ENCODE measurements around the gene RXRA. TPM values are rescaled to one million over a fixed set of nuclear protein-coding genes. Genes with fewer than 3 reads are reported as not detected.

RXRA gene
- total and polyA plus RNA-seq, 2 of the 4 experiments (the other 2 are of a cell fraction), result 7.5 to 17.9 TPM

DNA sequence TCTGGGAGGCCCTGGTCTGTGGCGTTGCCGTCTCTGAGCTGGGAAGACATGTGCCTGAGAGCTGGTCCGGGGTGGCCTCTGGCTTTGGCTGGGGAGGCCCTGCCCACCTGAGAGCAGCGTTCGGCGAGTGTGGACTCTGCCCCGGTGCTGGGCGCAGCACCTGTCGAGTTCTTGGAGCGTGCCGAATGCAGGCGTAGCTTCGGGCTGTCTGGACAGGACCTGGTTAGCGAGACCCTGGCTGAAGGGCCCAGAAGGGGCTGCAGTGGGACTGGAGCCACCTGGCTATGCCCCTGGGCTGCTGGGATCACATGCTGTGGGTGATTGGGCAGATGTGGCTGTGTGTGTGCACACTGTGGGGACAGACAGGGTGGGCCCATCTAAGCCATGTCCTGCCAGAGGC lies 56.5 kb downstream of the RXRA start:
- no peak for TF ChIP-seq CHD1 (IDR thresholded peaks at IDR 0.05; ENCODE audit: low read depth, low read length)
- TF ChIP-seq ELK1 (IDR thresholded peaks at IDR 0.05; ENCODE audit: borderline replicate concordance, low read depth, low read length), result no peak
- TF ChIP-seq MAZ (IDR thresholded peaks at IDR 0.05; ENCODE audit: borderline replicate concordance, low read depth, low read length), result no peak
- no peak for TF ChIP-seq BHLHE40 (IDR thresholded peaks at IDR 0.05; ENCODE audit: low read depth, low read length)
- TF ChIP-seq MAFK (IDR thresholded peaks at IDR 0.05; ENCODE audit: low read depth, low read length), result no peak
- TF ChIP-seq SMC3 (IDR thresholded peaks at IDR 0.05; ENCODE audit: low read depth, low read length), result no peak
- TF ChIP-seq POLR2A (IDR thresholded peaks at IDR 0.05; ENCODE audit: low read depth, low read length), result no peak
- TF ChIP-seq, protein P1, sequence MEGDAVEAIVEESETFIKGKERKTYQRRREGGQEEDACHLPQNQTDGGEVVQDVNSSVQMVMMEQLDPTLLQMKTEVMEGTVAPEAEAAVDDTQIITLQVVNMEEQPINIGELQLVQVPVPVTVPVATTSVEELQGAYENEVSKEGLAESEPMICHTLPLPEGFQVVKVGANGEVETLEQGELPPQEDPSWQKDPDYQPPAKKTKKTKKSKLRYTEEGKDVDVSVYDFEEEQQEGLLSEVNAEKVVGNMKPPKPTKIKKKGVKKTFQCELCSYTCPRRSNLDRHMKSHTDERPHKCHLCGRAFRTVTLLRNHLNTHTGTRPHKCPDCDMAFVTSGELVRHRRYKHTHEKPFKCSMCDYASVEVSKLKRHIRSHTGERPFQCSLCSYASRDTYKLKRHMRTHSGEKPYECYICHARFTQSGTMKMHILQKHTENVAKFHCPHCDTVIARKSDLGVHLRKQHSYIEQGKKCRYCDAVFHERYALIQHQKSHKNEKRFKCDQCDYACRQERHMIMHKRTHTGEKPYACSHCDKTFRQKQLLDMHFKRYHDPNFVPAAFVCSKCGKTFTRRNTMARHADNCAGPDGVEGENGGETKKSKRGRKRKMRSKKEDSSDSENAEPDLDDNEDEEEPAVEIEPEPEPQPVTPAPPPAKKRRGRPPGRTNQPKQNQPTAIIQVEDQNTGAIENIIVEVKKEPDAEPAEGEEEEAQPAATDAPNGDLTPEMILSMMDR (conservative IDR thresholded peaks at IDR 0.05; ENCODE audit: low read depth, low read length), result no peak
- TF ChIP-seq CEBPB (IDR thresholded peaks at IDR 0.05; ENCODE audit: low read depth, low read length), result no peak
- peaks cover 100% of the 10 kb centered on the region for H4K20me1 ChIP-seq (ENCODE audit: insufficient read depth, low read length)
- no peak overlapping the region for H2BK120ac ChIP-seq (ENCODE audit: low read depth, low read length)
- peak overlapping the region; percentile 9 for H2AK9ac ChIP-seq (replicated peaks; ENCODE audit: low read depth, low read length, poor library complexity)
- H4K91ac ChIP-seq (ENCODE audit: insufficient read depth, low read depth, low read length), result no peak overlapping the region
- H3K9me1 ChIP-seq (ENCODE audit: insufficient read depth, low read length), result peaks cover 7% of the 10 kb centered on the region; the same call in 1 of the 2 replicates
- no peaks in the 10 kb centered on the region for H3K27me3 ChIP-seq (ENCODE audit: control insufficient read depth, insufficient read depth, low read length)
- H3K4ac ChIP-seq (ENCODE audit: low read depth, low read length), result no peak overlapping the region
- no peak overlapping the region for H3K4me2 ChIP-seq (ENCODE audit: low read depth, low read length)
- no peak overlapping the region for H3K18ac ChIP-seq (ENCODE audit: low read depth, low read length)
- H3K9ac ChIP-seq (ENCODE audit: low read depth, low read length), result no peak overlapping the region
- intact Hi-C loops (cut with micrococcal nuclease) (no loop called here), dilution Hi-C loops (cut with HindIII; ENCODE audit: low sequenced_read_pairs, unreplicated experiment) (no loop called here), in situ Hi-C loops (cut with MboI; ENCODE audit: low sequenced_read_pairs) (no loop called here)
- H2AFZ ChIP-seq (replicated peaks; ENCODE audit: low read length, poor library complexity), result no peak overlapping the region
- H3K27ac ChIP-seq (ENCODE audit: insufficient read depth, low read length), result no peak overlapping the region
- no peak overlapping the region for H4K8ac ChIP-seq (ENCODE audit: low read depth in 2 of 2, low read length in 2 of 2)
- no peaks in the 10 kb centered on the region; the same call in 1 of the 2 replicates for H3K36me3 ChIP-seq (ENCODE audit: control insufficient read depth, insufficient read depth, low read length)
- DNase-seq (no peak), ATAC-seq (ENCODE audit: low read depth) (no peak)
- H3K9me3 ChIP-seq (ENCODE audit: control insufficient read depth, insufficient read depth, low read length), result no peaks in the 10 kb centered on the region
- no peak overlapping the region for H3K56ac ChIP-seq (ENCODE audit: extremely low read depth, insufficient read depth, low read length)
- POLR2A ChIA-PET (ENCODE audit: unreplicated experiment), result no interaction called here
- WGBS, 2 experiments (ENCODE audit: extremely low coverage in 2 of 2, insufficient read length in 1 of 2), result 90% methylated on average over 12 of the region's 14 CpGs; no CpG with 5 or more reads in 1 of the 2 experiments
- no peak overlapping the region for H2BK15ac ChIP-seq (ENCODE audit: low read depth, low read length)
- H3K4me3 ChIP-seq (ENCODE audit: insufficient read depth, low read depth, low read length), result no peak overlapping the region
- H2BK5ac ChIP-seq (ENCODE audit: low read depth, low read length, poor library complexity, severe bottlenecking), result no peak overlapping the region
- H3K79me1 ChIP-seq (ENCODE audit: low read depth in 1 of 2, low read length in 2 of 2), result peaks cover 4 to 88% of the 10 kb centered on the region in 2 experiments; a peak in 3 of 4 replicates
- H2BK20ac ChIP-seq (ENCODE audit: low read depth, low read length), result no peak overlapping the region
- H3K4me1 ChIP-seq (ENCODE audit: control insufficient read depth, insufficient read depth, low read length), result peaks cover 33% of the 10 kb centered on the region
- no TSS peak for BruUV-seq (replicated peaks)
- H2AK5ac ChIP-seq (ENCODE audit: low read depth, low read length), result no peak overlapping the region
- CTCF ChIA-PET, result no interaction called here
- H3K14ac ChIP-seq (replicated peaks; ENCODE audit: low read depth, low read length), result no peak overlapping the region
- no peak overlapping the region for H4K5ac ChIP-seq (ENCODE audit: low read depth, low read length)
- H3K23ac ChIP-seq (ENCODE audit: low read depth, low read length), result no peak overlapping the region
